T-helper 2 cell treated with Interferon-gamma antibody and Interleukin-4, amounts not matched to agents 5 μg/mL and 100 μg/mL, for 36 hours (primary cell): ENCODE data around the gene ANTXRL.
"Not testable (repeated sequence)": the region's sequence is repeated elsewhere in the genome, so short reads cannot be mapped to it uniquely, and the experiment has no call there.

ENCODE experiments used
- DNase-seq: peaks from one replicate; pipeline ENCODE4 v3.0.0; 2021; ENCODE audit warnings: low spot score
- H3K27ac Mint-ChIP-seq: one replicate; pipeline ENCODE4 v1.8.0; 2021; ENCODE audit warnings: mild to moderate bottlenecking, mixed read lengths
- H3K27me3 Mint-ChIP-seq: one replicate; pipeline ENCODE4 v1.8.0; 2021; ENCODE audit warnings: low read depth, mixed read lengths
- H3K36me3 Mint-ChIP-seq: one replicate; pipeline ENCODE4 v1.8.0; 2021; ENCODE audit warnings: low read depth, mixed read lengths
- H3K4me1 Mint-ChIP-seq: one replicate; pipeline ENCODE4 v1.8.0; 2021; ENCODE audit warnings: low read depth, mixed read lengths
- H3K4me3 Mint-ChIP-seq: one replicate; pipeline ENCODE4 v1.8.0; 2022; ENCODE audit warnings: mild to moderate bottlenecking, moderate library complexity, mixed read lengths
- H3K9me3 Mint-ChIP-seq: one replicate; pipeline ENCODE4 v1.8.0; 2021; ENCODE audit warnings: mixed read lengths

Gene ANTXRL

GRCh38 chr10:46326971-46327370, 40.2 kb downstream of the ANTXRL start:
- Mint-ChIP-seq H3K27me3 (peaks cover 17% of the 10 kb centered on the region), H3K36me3 (no peaks in the 10 kb centered on the region), H3K27ac (no peak overlapping the region), H3K9me3 (no peaks in the 10 kb centered on the region), H3K4me3 (no peak overlapping the region), H3K4me1 (no peaks in the 10 kb centered on the region)
- no peak for DNase-seq

DNA sequence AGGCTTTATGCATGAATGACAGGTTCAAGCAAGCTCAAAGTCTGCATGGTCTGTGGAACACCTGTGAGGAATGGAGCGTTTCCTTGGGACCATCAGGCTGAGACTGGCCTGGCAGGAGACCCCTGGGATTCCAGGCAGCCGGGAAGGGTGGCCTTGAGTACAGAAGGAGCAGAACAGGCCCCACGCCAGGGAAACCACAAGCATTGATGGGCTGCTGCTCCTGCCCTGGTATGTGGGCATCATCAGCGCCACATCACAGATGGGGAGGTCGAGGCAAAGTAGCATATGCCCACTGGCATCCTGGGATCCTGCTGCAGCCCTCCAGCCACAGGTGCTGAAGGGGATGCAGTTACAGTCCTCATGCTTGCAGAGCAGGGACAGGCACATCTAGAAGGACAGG, 40.9 kb downstream of the ANTXRL start:
- no peak for DNase-seq
- H3K9me3 Mint-ChIP-seq: no peaks in the 10 kb centered on the region
- no peaks in the 10 kb centered on the region for H3K36me3 Mint-ChIP-seq
- H3K27ac Mint-ChIP-seq: no peak overlapping the region
- H3K4me3 Mint-ChIP-seq: no peak overlapping the region
- H3K4me1 Mint-ChIP-seq: no peaks in the 10 kb centered on the region
- H3K27me3 Mint-ChIP-seq: peaks cover 13% of the 10 kb centered on the region

DNA sequence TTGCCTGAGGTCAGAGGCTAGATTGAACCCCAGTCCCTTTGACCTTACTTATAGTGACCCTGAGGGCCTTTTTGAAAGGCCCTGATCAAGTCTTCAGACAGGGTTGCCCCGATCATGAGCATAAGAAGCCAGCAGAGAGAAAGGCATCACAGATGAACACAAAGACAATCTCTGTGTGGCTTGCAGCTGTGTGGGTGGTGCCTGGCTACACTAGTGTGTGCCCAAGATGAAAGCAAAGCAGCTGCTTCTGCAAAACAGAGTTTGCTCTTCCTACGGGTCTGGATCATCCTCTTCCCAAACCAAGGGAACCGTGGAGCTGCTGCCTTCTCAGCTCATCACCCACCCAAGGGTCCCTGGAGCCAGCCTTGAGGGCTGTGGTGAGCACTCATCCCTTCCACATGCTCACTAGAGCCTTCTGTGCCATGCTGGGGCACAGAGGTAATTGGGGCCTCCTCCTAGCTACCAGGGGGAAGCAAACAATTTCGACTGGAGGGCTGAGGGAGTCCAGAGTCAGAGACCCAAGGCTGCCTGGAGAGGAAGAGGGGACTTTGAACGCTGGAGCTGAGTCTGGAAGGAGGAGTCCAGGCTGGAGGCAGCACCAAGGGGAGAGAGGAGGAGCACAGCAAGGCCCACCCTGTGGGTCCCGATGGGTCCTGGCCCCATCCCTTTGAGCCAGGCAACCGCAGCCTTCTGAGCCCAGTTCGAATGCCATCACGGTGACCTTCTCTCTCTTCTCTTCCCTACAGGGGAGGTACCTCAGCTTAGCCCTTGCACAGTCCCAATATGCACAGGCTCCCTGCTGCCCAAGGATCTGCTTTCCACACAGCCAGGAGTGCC, 42.3 kb downstream of the ANTXRL start:
- H3K27ac Mint-ChIP-seq: no peak overlapping the region
- no peaks in the 10 kb centered on the region for H3K9me3 Mint-ChIP-seq
- no peaks in the 10 kb centered on the region for H3K36me3 Mint-ChIP-seq
- no peak overlapping the region for H3K4me3 Mint-ChIP-seq
- H3K27me3 Mint-ChIP-seq: peaks cover 6% of the 10 kb centered on the region
- DNase-seq: peak; percentile 2
- H3K4me1 Mint-ChIP-seq: no peaks in the 10 kb centered on the region

GRCh38 chr10:46329690-46330016, 42.9 kb downstream of the ANTXRL start:
- no peak for DNase-seq
- Mint-ChIP-seq H3K9me3 (no peaks in the 10 kb centered on the region), H3K4me1 (no peaks in the 10 kb centered on the region), H3K36me3 (no peaks in the 10 kb centered on the region), H3K27ac (no peak overlapping the region), H3K27me3 (peaks cover under 1% of the 10 kb centered on the region), H3K4me3 (no peak overlapping the region)

- no peak overlapping the region for H3K4me3 Mint-ChIP-seq
- H3K9me3 Mint-ChIP-seq: no peaks in the 10 kb centered on the region
- H3K36me3 Mint-ChIP-seq: no peaks in the 10 kb centered on the region
- no peaks in the 10 kb centered on the region for H3K4me1 Mint-ChIP-seq
- H3K27me3 Mint-ChIP-seq: no peaks in the 10 kb centered on the region
- H3K27ac Mint-ChIP-seq: no peak overlapping the region
- no peak for DNase-seq
These were observed 44.1 kb downstream of the ANTXRL start for GRCh38 chr10:46330894-46331293.

DNA sequence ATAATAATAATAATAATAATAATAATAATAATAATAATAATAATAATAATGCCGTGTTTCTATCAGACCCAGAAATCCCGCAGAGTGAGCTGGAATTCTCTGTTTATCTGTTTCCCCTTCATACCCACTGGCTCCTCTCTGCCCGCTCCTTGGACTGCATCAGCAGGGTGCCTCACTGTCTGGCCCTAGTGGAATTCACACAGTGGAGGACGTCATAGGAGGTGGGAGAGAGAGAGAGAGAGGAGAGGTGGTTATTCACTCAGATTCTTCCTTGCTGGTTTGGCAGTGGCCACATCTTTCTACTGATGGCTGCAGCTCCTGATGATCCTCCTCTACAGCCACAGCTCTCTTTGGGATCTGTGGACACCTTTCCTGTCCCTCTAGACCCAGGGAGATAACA, 78.7 kb downstream of the ANTXRL start:
- not testable (repeated sequence) for H3K36me3 Mint-ChIP-seq, H3K27ac Mint-ChIP-seq, DNase-seq, H3K4me1 Mint-ChIP-seq, H3K27me3 Mint-ChIP-seq, H3K4me3 Mint-ChIP-seq, H3K9me3 Mint-ChIP-seq

DNA sequence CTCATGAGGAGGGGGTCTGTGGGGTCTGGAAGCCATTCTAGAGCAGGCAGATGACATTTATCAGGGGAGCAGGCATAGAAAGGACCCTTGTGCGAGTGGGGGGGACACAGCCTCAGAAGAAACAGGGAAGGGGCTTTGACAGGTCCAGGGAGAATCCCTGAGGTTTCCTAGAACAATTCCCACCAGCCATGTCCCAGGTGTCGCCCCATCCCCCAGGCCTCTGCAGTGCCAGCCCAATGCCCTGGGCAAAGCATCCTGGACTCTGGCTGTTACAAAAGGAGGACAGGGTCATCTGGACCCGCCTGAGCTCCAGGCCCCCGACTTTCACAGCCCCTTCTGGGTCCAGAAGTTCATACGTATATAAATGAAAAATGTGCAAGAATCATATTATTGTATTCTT, 80.4 kb downstream of the ANTXRL start:
- H3K27ac Mint-ChIP-seq, DNase-seq, H3K9me3 Mint-ChIP-seq, H3K4me3 Mint-ChIP-seq, H3K36me3 Mint-ChIP-seq, H3K4me1 Mint-ChIP-seq, H3K27me3 Mint-ChIP-seq: not testable (repeated sequence)

GRCh38 chr10:46367666-46368240, 81.0 kb downstream of the ANTXRL start:
- not testable (repeated sequence) for H3K27ac Mint-ChIP-seq, H3K27me3 Mint-ChIP-seq, H3K4me1 Mint-ChIP-seq, H3K36me3 Mint-ChIP-seq, DNase-seq, H3K4me3 Mint-ChIP-seq, H3K9me3 Mint-ChIP-seq

- not testable (repeated sequence) for H3K27me3 Mint-ChIP-seq
These were observed 82.2 kb downstream of the ANTXRL start for GRCh38 chr10:46368956-46369355.

DNA sequence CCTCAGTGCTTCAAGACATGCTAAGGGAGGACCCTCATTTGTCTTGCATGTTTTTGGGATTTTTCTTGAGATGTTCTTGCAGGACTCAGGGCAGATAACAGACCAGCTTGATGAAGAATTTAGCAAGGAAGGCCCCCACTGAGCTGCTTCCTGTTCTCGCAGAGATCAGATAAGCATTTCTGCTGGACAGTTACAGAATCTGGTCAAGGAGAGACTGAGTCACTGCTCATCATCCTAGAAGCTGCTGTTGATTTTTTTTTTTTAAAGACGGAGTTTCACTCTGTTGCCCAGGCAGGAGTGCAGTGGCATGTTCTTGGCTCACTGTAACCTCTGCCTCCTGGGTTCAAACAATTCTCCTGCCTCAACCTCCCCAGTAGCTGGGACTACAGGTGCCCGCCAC, 87.6 kb downstream of the ANTXRL start:
- H3K27me3 Mint-ChIP-seq, H3K36me3 Mint-ChIP-seq, H3K4me3 Mint-ChIP-seq, DNase-seq, H3K9me3 Mint-ChIP-seq, H3K4me1 Mint-ChIP-seq, H3K27ac Mint-ChIP-seq: not testable (repeated sequence)

More at GRCh38 chr10:46368956-46369355, 82.2 kb downstream of the ANTXRL start:
- H3K36me3 Mint-ChIP-seq, H3K4me1 Mint-ChIP-seq, H3K9me3 Mint-ChIP-seq, H3K4me3 Mint-ChIP-seq, H3K27ac Mint-ChIP-seq, DNase-seq: not testable (repeated sequence)

GRCh38 chr10:46375406-46375805, 88.6 kb downstream of the ANTXRL start, which contains the start of gene ANXA8L1:
Gene ANXA8L1, plus strand, starts transcription at chr10:46375776. Its CDS starts 76 bp downstream, at chr10:46375852.
- not testable (repeated sequence) for H3K36me3 Mint-ChIP-seq, H3K27ac Mint-ChIP-seq, H3K27me3 Mint-ChIP-seq, H3K4me3 Mint-ChIP-seq, H3K4me1 Mint-ChIP-seq, H3K9me3 Mint-ChIP-seq, DNase-seq

GRCh38 chr10:46377022-46377421, 90.2 kb downstream of the ANTXRL start:
- not testable (repeated sequence) for DNase-seq, H3K27me3 Mint-ChIP-seq, H3K27ac Mint-ChIP-seq, H3K36me3 Mint-ChIP-seq, H3K4me3 Mint-ChIP-seq, H3K9me3 Mint-ChIP-seq, H3K4me1 Mint-ChIP-seq

GRCh38 chr10:46377651-46378050, 90.9 kb downstream of the ANTXRL start:
- not testable (repeated sequence) for H3K4me1 Mint-ChIP-seq

GRCh38 chr10:46378108-46378507, 91.3 kb downstream of the ANTXRL start:
- H3K27me3 Mint-ChIP-seq, H3K36me3 Mint-ChIP-seq, H3K4me3 Mint-ChIP-seq, H3K27ac Mint-ChIP-seq, H3K9me3 Mint-ChIP-seq, H3K4me1 Mint-ChIP-seq, DNase-seq: not testable (repeated sequence)

More at GRCh38 chr10:46377651-46378050, 90.9 kb downstream of the ANTXRL start:
- H3K9me3 Mint-ChIP-seq, H3K27me3 Mint-ChIP-seq, DNase-seq, H3K27ac Mint-ChIP-seq, H3K36me3 Mint-ChIP-seq, H3K4me3 Mint-ChIP-seq: not testable (repeated sequence)
